ENCODE measurements around the gene STIMATE. TPM values are rescaled to one million over a fixed set of nuclear protein-coding genes. Genes with fewer than 3 reads are reported as not detected.

The STIMATE gene
- total RNA-seq, 1 donor: 18.5 TPM

DNA sequence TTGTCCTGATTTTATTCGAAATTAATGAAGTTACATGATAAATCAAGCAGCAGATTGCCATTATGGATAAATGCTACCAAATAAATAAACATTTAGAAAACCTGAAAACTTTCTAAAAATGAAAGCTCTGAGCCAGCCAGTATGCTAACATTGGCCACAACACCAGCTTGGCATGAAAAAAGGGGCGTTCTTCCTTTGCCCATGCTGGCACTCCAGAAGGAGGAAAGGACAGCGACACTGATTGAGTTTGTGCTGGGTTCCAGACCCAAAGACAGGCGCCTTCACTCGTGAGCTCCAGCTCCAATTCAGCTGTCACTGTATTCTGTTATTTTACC lies 5.1 kb downstream of the STIMATE start:
- peaks cover 29% of the 10 kb centered on the region for H3K4me1 ChIP-seq (ENCODE audit: insufficient read depth, low read length)
- peaks cover 83% of the 10 kb centered on the region for H3K79me2 ChIP-seq (ENCODE audit: insufficient read depth, low read length)
- H3K4me3 ChIP-seq (ENCODE audit: insufficient read depth, low read length): peak overlapping the region; percentile 50
- peaks cover 20% of the 10 kb centered on the region for H4K20me1 ChIP-seq (ENCODE audit: insufficient read depth, low read length)
- no peaks in the 10 kb centered on the region for H3K36me3 ChIP-seq (ENCODE audit: insufficient read depth, low read length)
- no peaks in the 10 kb centered on the region for H3K9me3 ChIP-seq (ENCODE audit: low read depth, low read length)
- peak overlapping the region; percentile 5 for H3K27ac ChIP-seq (ENCODE audit: low read depth, low read length)
- H3K4me2 ChIP-seq (ENCODE audit: insufficient read depth, low read length): peak overlapping the region; percentile 65
- peak overlapping the region; percentile 39 for H2AFZ ChIP-seq (ENCODE audit: low read length)
- no peak for DNase-seq (ENCODE audit: insufficient read length, low spot score, missing footprints)
- H3K27me3 ChIP-seq (ENCODE audit: insufficient read depth, low read length): no peaks in the 10 kb centered on the region
- TF ChIP-seq, protein P1, sequence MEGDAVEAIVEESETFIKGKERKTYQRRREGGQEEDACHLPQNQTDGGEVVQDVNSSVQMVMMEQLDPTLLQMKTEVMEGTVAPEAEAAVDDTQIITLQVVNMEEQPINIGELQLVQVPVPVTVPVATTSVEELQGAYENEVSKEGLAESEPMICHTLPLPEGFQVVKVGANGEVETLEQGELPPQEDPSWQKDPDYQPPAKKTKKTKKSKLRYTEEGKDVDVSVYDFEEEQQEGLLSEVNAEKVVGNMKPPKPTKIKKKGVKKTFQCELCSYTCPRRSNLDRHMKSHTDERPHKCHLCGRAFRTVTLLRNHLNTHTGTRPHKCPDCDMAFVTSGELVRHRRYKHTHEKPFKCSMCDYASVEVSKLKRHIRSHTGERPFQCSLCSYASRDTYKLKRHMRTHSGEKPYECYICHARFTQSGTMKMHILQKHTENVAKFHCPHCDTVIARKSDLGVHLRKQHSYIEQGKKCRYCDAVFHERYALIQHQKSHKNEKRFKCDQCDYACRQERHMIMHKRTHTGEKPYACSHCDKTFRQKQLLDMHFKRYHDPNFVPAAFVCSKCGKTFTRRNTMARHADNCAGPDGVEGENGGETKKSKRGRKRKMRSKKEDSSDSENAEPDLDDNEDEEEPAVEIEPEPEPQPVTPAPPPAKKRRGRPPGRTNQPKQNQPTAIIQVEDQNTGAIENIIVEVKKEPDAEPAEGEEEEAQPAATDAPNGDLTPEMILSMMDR (IDR thresholded peaks at IDR 0.05; ENCODE audit: extremely low read depth, low read depth, low read length): peak; percentile 32

DNA sequence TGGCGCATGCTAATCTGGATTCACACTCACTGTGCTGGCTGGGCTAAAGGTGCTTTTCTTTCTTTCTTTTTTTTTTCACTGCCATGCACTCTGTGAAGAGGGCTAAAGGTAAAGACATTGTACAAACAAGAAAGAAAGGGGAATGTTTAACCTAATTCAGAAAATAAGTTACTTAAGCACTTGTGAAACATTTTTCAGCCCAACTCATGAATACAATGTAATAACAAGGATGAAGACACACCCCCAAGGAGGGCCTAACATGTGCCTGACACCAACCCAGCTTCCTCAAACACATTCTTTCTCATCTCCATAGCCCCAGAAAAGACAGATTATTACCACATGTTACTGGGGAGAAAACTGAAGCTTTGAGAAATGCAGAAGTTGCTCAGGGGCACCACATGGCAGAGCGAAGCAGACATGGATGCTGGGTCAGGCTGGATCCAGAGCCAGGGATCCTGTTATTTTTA lies 5.7 kb downstream of the STIMATE start:
- no peaks in the 10 kb centered on the region for H3K36me3 ChIP-seq (ENCODE audit: insufficient read depth, low read length)
- H3K27ac ChIP-seq (ENCODE audit: low read depth, low read length): peak overlapping the region; percentile 3
- H3K4me3 ChIP-seq (ENCODE audit: insufficient read depth, low read length): no peak overlapping the region
- peaks cover 24% of the 10 kb centered on the region for H4K20me1 ChIP-seq (ENCODE audit: insufficient read depth, low read length)
- peak overlapping the region; percentile 65 for H3K4me2 ChIP-seq (ENCODE audit: insufficient read depth, low read length)
- H3K9me3 ChIP-seq (ENCODE audit: low read depth, low read length): no peaks in the 10 kb centered on the region
- peaks cover 25% of the 10 kb centered on the region for H3K4me1 ChIP-seq (ENCODE audit: insufficient read depth, low read length)
- TF ChIP-seq, protein P1 (IDR thresholded peaks at IDR 0.05; ENCODE audit: extremely low read depth, low read depth, low read length): no peak
- no peak overlapping the region for H2AFZ ChIP-seq (ENCODE audit: low read length)
- no peaks in the 10 kb centered on the region for H3K27me3 ChIP-seq (ENCODE audit: insufficient read depth, low read length)
- H3K79me2 ChIP-seq (ENCODE audit: insufficient read depth, low read length): peaks cover 84% of the 10 kb centered on the region
- DNase-seq (ENCODE audit: insufficient read length, low spot score, missing footprints): no peak

DNA sequence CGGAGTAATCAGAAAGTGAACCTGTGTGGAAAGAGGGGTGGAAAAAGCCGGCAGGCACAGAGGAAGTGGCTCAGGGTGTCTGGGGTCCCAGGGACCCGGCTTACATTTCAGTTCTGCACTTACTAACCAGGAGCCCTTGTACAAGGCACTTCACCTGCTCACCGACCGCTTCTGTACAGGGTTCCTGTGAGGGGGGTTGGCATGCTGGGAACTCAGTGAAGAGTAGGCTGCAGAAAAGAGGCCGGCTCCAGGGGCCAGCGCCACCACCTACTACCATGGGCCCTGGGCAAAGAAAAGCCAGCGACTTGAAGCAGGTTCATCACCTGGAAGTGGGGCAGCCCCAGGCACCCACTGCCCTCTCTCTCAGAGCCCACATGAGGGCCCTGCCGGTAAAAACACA lies 6.2 kb downstream of the STIMATE start:
- H3K4me3 ChIP-seq (ENCODE audit: insufficient read depth, low read length): no peak overlapping the region
- H2AFZ ChIP-seq (ENCODE audit: low read length): no peak overlapping the region
- H4K20me1 ChIP-seq (ENCODE audit: insufficient read depth, low read length): peaks cover 24% of the 10 kb centered on the region
- peaks cover 84% of the 10 kb centered on the region for H3K79me2 ChIP-seq (ENCODE audit: insufficient read depth, low read length)
- TF ChIP-seq, protein P1 (IDR thresholded peaks at IDR 0.05; ENCODE audit: extremely low read depth, low read depth, low read length): no peak
- H3K9me3 ChIP-seq (ENCODE audit: low read depth, low read length): no peaks in the 10 kb centered on the region
- no peak for DNase-seq (ENCODE audit: insufficient read length, low spot score, missing footprints)
- H3K36me3 ChIP-seq (ENCODE audit: insufficient read depth, low read length): no peaks in the 10 kb centered on the region
- no peaks in the 10 kb centered on the region for H3K27me3 ChIP-seq (ENCODE audit: insufficient read depth, low read length)
- H3K4me2 ChIP-seq (ENCODE audit: insufficient read depth, low read length): no peak overlapping the region
- H3K27ac ChIP-seq (ENCODE audit: low read depth, low read length): peak overlapping the region; percentile 3
- H3K4me1 ChIP-seq (ENCODE audit: insufficient read depth, low read length): peaks cover 21% of the 10 kb centered on the region

DNA sequence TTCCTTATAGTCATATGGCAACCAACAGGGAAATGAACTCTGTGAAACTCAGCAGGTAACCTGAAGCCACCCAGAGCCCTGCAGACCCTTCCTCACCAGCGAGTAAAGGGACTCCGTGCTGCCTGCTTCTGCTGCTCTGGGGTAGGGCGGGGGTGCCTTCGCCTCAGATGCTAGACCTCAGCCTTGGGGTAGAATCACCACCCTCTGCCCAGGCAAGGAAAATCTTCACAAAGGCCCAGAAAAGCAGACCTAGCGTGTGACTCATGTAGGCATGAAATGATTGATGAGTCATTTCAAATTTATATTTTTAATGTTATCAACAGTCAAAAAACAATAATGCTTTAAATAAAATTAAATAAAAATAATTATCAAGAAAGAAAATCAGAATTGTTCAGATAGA lies 6.6 kb downstream of the STIMATE start:
- H3K79me2 ChIP-seq (ENCODE audit: insufficient read depth, low read length): peaks cover 82% of the 10 kb centered on the region

More for the DNA sequence above, 6.6 kb downstream of the STIMATE start:
- H3K27ac ChIP-seq (ENCODE audit: low read depth, low read length): no peak overlapping the region
- TF ChIP-seq, protein P1 (IDR thresholded peaks at IDR 0.05; ENCODE audit: extremely low read depth, low read depth, low read length): no peak
- H3K9me3 ChIP-seq (ENCODE audit: low read depth, low read length): no peaks in the 10 kb centered on the region
- no peak overlapping the region for H3K4me3 ChIP-seq (ENCODE audit: insufficient read depth, low read length)
- H3K27me3 ChIP-seq (ENCODE audit: insufficient read depth, low read length): no peaks in the 10 kb centered on the region
- no peaks in the 10 kb centered on the region for H3K36me3 ChIP-seq (ENCODE audit: insufficient read depth, low read length)
- peak; percentile 91 for DNase-seq (ENCODE audit: insufficient read length, low spot score, missing footprints)
- H4K20me1 ChIP-seq (ENCODE audit: insufficient read depth, low read length): peaks cover 24% of the 10 kb centered on the region
- no peak overlapping the region for H2AFZ ChIP-seq (ENCODE audit: low read length)
- H3K4me2 ChIP-seq (ENCODE audit: insufficient read depth, low read length): no peak overlapping the region
- peaks cover 19% of the 10 kb centered on the region for H3K4me1 ChIP-seq (ENCODE audit: insufficient read depth, low read length)
